K562 (cell line): ENCODE measurements around the gene LRCH1. TPM values are rescaled to one million over a fixed set of nuclear protein-coding genes. Genes with fewer than 3 reads are reported as not detected.

Experiments
- ATAC-seq: fragments of 200-7000 bp; cut with Tn5 transposase; 3 replicates; pipeline ENCODE4 v1.9.1; 2020; ENCODE audit warnings: moderate library complexity
- BruUV-seq: library from RNA; stranded (reverse); fragments of 400-500 nt; replicated peaks from 2 replicates; lab custom pipeline; 2021; lab: Mats Ljungman, UMichigan
- CTCF ChIA-PET: fragments of 300-600 bp; formaldehyde crosslinking; extraction: SDS; loops from one replicate; lab custom pipeline; 2021; ENCODE audit warnings: low intra/inter-chr PET ratio; lab: Yijun Ruan, JAX
- POLR2A ChIA-PET: fragments of 300-600, 350-650 bp; sonication (Branson Sonifier 250); formaldehyde crosslinking; extraction: SDS; loops from one replicate; lab custom pipeline; 2021; ENCODE audit warnings: antibody characterized with exemption, inconsistent platforms; lab: Yijun Ruan, JAX
- DNase-seq, 4 experiments: peaks; one replicate each; pipeline versions ENCODE4 v3.0.0 to v3.0.0-alpha.2; 2011 to 2018; ENCODE audit warnings: low spot score in 3 of 4, mixed read lengths in 3 of 4; ENCODE audit errors: extremely low read depth in 1 of 4
- FAIRE-seq: peaks from 2 replicates; lab custom pipeline; 2011; peaks lifted over from hg19 to GRCh38; lab: Jason Lieb, UNC
- H2AFZ ChIP-seq: 2 replicates; pipeline ENCODE4 v1.6.0; 2011; ENCODE audit warnings: low read depth, low read length, control low read depth, inconsistent platforms
- H3K27ac ChIP-seq: fragments of 200-600 bp; 3 replicates; pipeline ENCODE4 v1.8.0; 2011; ENCODE audit warnings: low read depth, mild to moderate bottlenecking, control low read depth, inconsistent platforms, low read length, moderate library complexity, mixed read lengths; ENCODE audit errors: extremely low read depth
- H3K27me3 ChIP-seq, 2 experiments: fragments of 300-600 bp in 1 of 2; 2 replicates in 1 of 2; 3 replicates in 1 of 2; pipeline versions ENCODE4 v1.6.0 to v1.8.0; 2011; ENCODE audit warnings: inconsistent platforms in 2 of 2, low read length in 2 of 2, mild to moderate bottlenecking in 1 of 2, mixed read lengths in 1 of 2, moderate library complexity in 1 of 2; ENCODE audit not compliant: control insufficient read depth in 2 of 2, insufficient read depth in 2 of 2
- H3K36me3 ChIP-seq: fragments of 300-600 bp; 3 replicates; pipeline ENCODE4 v1.8.0; 2011; ENCODE audit warnings: mild to moderate bottlenecking, low read length, inconsistent platforms; ENCODE audit not compliant: control insufficient read depth, insufficient read depth
- H3K4me1 ChIP-seq, 2 experiments: fragments of 200-600 bp in 1 of 2; replicated peaks in 1 of 2; 2 replicates in 1 of 2; 3 replicates in 1 of 2; pipeline versions ENCODE4 v1.5.1 to v1.8.0; 2011; ENCODE audit warnings: inconsistent platforms in 2 of 2, low read length in 2 of 2, mild to moderate bottlenecking in 1 of 2, mixed read lengths in 1 of 2, moderate library complexity in 1 of 2; ENCODE audit not compliant: control insufficient read depth in 2 of 2, insufficient read depth in 2 of 2
- H3K4me2 ChIP-seq: 2 replicates; pipeline ENCODE4 v1.6.1; 2011; ENCODE audit warnings: low read length, control low read depth, inconsistent platforms, mixed read lengths; ENCODE audit not compliant: insufficient read depth
- H3K4me3 ChIP-seq: fragments of 200-600 bp; sonication (generic), shearing (Covaris generic); 2 replicates; pipeline ENCODE4 v1.5.1; 2016; ENCODE audit warnings: control low read depth, inconsistent platforms
- H3K79me2 ChIP-seq: fragments of 200-600 bp; 3 replicates; pipeline ENCODE4 v1.8.0; 2011; ENCODE audit warnings: low read length, inconsistent platforms; ENCODE audit not compliant: control insufficient read depth, insufficient read depth
- H3K9ac ChIP-seq, 2 experiments: 2 replicates each; pipeline versions ENCODE4 v1.6.0 to v1.6.1; 2011; ENCODE audit warnings: low read depth in 2 of 2, low read length in 2 of 2, control low read depth in 1 of 2, inconsistent platforms in 1 of 2, mild to moderate bottlenecking in 1 of 2, mixed read lengths in 1 of 2; ENCODE audit not compliant: insufficient read depth in 1 of 2
- H3K9me1 ChIP-seq: one replicate; pipeline ENCODE4 v1.6.0; 2011; ENCODE audit warnings: inconsistent platforms, mild to moderate bottlenecking, low read length, moderate library complexity; ENCODE audit not compliant: control insufficient read depth, insufficient read depth
- H3K9me3 ChIP-seq: replicated peaks from 2 replicates; pipeline ENCODE4 v1.5.1; 2011; ENCODE audit warnings: low read depth, low read length, inconsistent platforms; ENCODE audit not compliant: control insufficient read depth, insufficient read depth
- H4K20me1 ChIP-seq: replicated peaks from 2 replicates; pipeline ENCODE4 v1.6.1; 2011; ENCODE audit warnings: low read length, inconsistent platforms, mixed read lengths; ENCODE audit not compliant: control insufficient read depth, insufficient read depth
- CCAR2 ChIP-seq: fragments of 200-400 bp; formaldehyde crosslinking; IDR thresholded peaks from 2 replicates; pipeline ENCODE4 v1.6.1; 2017; ENCODE audit warnings: mild to moderate bottlenecking, low read depth, low read length
- EGR1 ChIP-seq: fragments of 450-650 bp; conservative IDR thresholded peaks from 2 replicates; pipeline ENCODE4 v1.6.1; 2017; ENCODE audit warnings: mild to moderate bottlenecking
- KLF6 ChIP-seq: fragments of 250-450 bp; sonication (Bioruptor Pico); IDR thresholded peaks from 2 replicates; pipeline ENCODE4 v1.4.0; 2020; ENCODE audit warnings: mild to moderate bottlenecking, moderate library complexity, borderline replicate concordance
- NCOA1 ChIP-seq: fragments of 450-650 bp; IDR thresholded peaks from 2 replicates; pipeline ENCODE4 v1.6.1; 2016; ENCODE audit warnings: low read depth
- NFXL1 ChIP-seq: fragments of 450-650 bp; formaldehyde crosslinking; IDR thresholded peaks from 2 replicates; pipeline ENCODE4 v1.4.0; 2021; ENCODE audit warnings: mild to moderate bottlenecking
- NR2C1 ChIP-seq, 2 experiments: fragments of 450-650 bp; IDR thresholded peaks; 2 replicates each; pipeline ENCODE4 v1.6.1; 2017; ENCODE audit warnings: mild to moderate bottlenecking in 2 of 2, antibody characterized with exemption in 1 of 2, inconsistent platforms in 1 of 2, missing compliant biosample characterization in 1 of 2, missing genetic modification characterization in 1 of 2
- TAF7 ChIP-seq: fragments of 450-650 bp; IDR thresholded peaks from 2 replicates; pipeline ENCODE4 v1.6.1; 2016; ENCODE audit warnings: missing genetic modification characterization, missing compliant biosample characterization
- TBL1XR1 ChIP-seq, 2 experiments: IDR thresholded peaks; 2 replicates each; pipeline ENCODE4 v1.6.1; 2012; ENCODE audit warnings: improper control_type of control experiment in 2 of 2, low read length in 2 of 2, mild to moderate bottlenecking in 1 of 2
- XRCC4 ChIP-seq: IDR thresholded peaks from one replicate; pipeline ENCODE4 v1.6.1; 2011; ENCODE audit not compliant: insufficient read depth, insufficient read length; ENCODE audit errors: extremely low read depth
- ZNF12 ChIP-seq: sonication (generic); formaldehyde crosslinking; IDR thresholded peaks from 2 replicates; pipeline ENCODE4 v1.4.0; 2020; ENCODE audit warnings: mild to moderate bottlenecking, missing genetic modification reagents
- ZNF184 ChIP-seq: sonication (generic); formaldehyde crosslinking; IDR thresholded peaks from 2 replicates; pipeline ENCODE4 v1.5.0; 2020; ENCODE audit warnings: missing genetic modification reagents
- ZNF77 ChIP-seq: fragments of 250-450 bp; sonication (Bioruptor Pico); IDR thresholded peaks from 2 replicates; pipeline ENCODE4 v1.5.0; 2020
- ZNF79 ChIP-seq: fragments of 250-450 bp; sonication (Bioruptor Pico); IDR thresholded peaks from 2 replicates; pipeline ENCODE4 v1.4.0; 2020; ENCODE audit warnings: low read depth, mild to moderate bottlenecking, moderate library complexity
- WGBS: fragments of 100-300 bp; shearing (Covaris generic); methylation state at CpG from one replicate; pipeline ENCODE4 v1.1.6; 2016; ENCODE audit warnings: low coverage, mixed read lengths; ENCODE audit not compliant: insufficient coverage; ENCODE audit errors: missing lambda C conversion rate; 5-methylcytosine and 5-hydroxymethylcytosine counted together
- in situ Hi-C: fragments of 300-500 bp; cut with MboI; formaldehyde crosslinking; loops from 4 replicates; pipeline ENCODE4 v1.15.0; 2018; ENCODE audit warnings: inconsistent platforms, mixed read lengths
- intact Hi-C: fragments of 100-400 bp; cut with micrococcal nuclease; formaldehyde crosslinking; loops from 2 replicates; pipeline ENCODE4 v1.14.2; 2022
- polyA plus RNA-seq, 8 experiments: library from polyadenylated mRNA; depleted of rRNA in 4 of 8; stranded (reverse) in 5 of 8; unstranded in 3 of 8; fragments of >200 nt; fragmentation: Nextera tagmentation in 2 of 8; fragmentation: Illumina TruSeq in 1 of 8; extraction: Ambion mirVana in 2 of 8; extraction: Trizol in 1 of 8; gene quantifications; 2 replicates each; pipeline versions ENCODE4 v1.2.1 to v1.2.3, GENCODE V29; 2011 to 2014; ENCODE audit warnings: inconsistent platforms in 1 of 8, missing spikeins in 1 of 8
- total RNA-seq, 7 experiments: library from RNA; depleted of rRNA in 6 of 7; stranded (reverse); fragments of >200 nt in 6 of 7; fragmentation: Illumina TruSeq in 2 of 7; extraction: Trizol in 2 of 7; gene quantifications; 2 replicates each; pipeline versions ENCODE4 v1.2.1 to v1.2.3, GENCODE V29; 2011 to 2021; ENCODE audit warnings: low replicate concordance in 1 of 7
- TF ChIP-seq, protein P1 (sequence below): fragments of 250-450 bp; sonication (Bioruptor Pico); IDR thresholded peaks from 2 replicates; pipeline ENCODE4 v1.8.0; 2022; ENCODE audit warnings: inconsistent platforms, mild to moderate bottlenecking, moderate library complexity, borderline replicate concordance
- TF ChIP-seq, protein P2 (sequence below): fragments of 150-350 bp; conservative IDR thresholded peaks from 2 replicates; pipeline ENCODE4 v1.6.1; 2014; ENCODE audit warnings: low read length
- TF ChIP-seq, protein P3 (sequence below): sonication (generic); formaldehyde crosslinking; IDR thresholded peaks from 2 replicates; pipeline ENCODE4 v1.8.0; 2022; ENCODE audit warnings: mild to moderate bottlenecking, missing genetic modification reagents

The LRCH1 gene
- total and polyA plus RNA-seq, 9 of the 15 experiments (the other 6 are each of a cell fraction or from before 2014, with no cell fraction given): 1.1 to 6.8 (median 3.7) TPM

DNA sequence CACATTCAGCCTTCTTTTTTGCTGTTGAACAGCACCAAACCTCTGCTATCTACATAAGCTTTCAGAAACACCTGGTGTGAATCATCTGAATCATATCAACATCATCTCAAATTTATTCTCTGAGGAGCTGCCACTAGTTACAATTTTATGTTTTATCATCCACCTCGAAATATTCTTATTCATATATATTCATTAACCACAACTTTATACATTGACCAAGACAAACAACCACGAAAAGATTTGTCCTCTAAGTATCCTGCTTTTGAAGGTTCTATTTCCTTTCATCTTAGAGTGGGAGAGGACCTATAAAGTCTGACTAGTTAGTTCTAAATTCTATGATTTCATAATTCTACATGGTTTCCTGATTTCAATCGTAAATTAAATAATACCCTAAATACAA is 225.1 kb downstream of the LRCH1 start:
- no peak for FAIRE-seq
- BruUV-seq: no TSS peak
- ChIA-PET POLR2A (interaction anchor here (2.0 kb wide), 1 partner anchor 17 kb away, joined by 4 read pairs; no protein-coding TSS in a partner anchor), CTCF (no interaction called here)
- peaks cover 89% of the 10 kb centered on the region for H3K36me3 ChIP-seq
- no peak for ATAC-seq
- no peak overlapping the region for H3K27ac ChIP-seq
- H3K9me1 ChIP-seq: no peaks in the 10 kb centered on the region
- DNase-seq: no peak
- H3K4me1 ChIP-seq: no peaks in the 10 kb centered on the region
- no peaks in the 10 kb centered on the region for H3K79me2 ChIP-seq
- intact Hi-C loops (no loop called here), in situ Hi-C loops (no loop called here)
- 92% methylated on average over 3 of the region's 3 CpGs for WGBS
- H3K27me3 ChIP-seq: no peaks in the 10 kb centered on the region
- no peaks in the 10 kb centered on the region for H3K9me3 ChIP-seq
- H3K4me2 ChIP-seq: no peak overlapping the region
- H3K9ac ChIP-seq: no peak overlapping the region
- no peaks in the 10 kb centered on the region for H4K20me1 ChIP-seq
- H2AFZ ChIP-seq: no peak overlapping the region
- H3K4me3 ChIP-seq: no peak overlapping the region
- TF ChIP-seq KLF6 (CRISPR knock-in tag) (no peak), XRCC4 (no peak), TBL1XR1 (IDR thresholded peaks at IDR 0.05; ENCODE audit: low read length in 2 of 2) (no peak), NCOA1 (no peak), CCAR2 (no peak), TAF7 (tag) (no peak), ZNF184 (CRISPR knock-in tag) (no peak), ZNF77 (CRISPR knock-in tag) (no peak), NR2C1 (IDR thresholded peaks at IDR 0.05) (no peak), NR2C1 (tag; IDR thresholded peaks at IDR 0.05) (no peak), ZNF79 (no peak), EGR1 (no peak), NFXL1 (no peak), ZNF12 (CRISPR knock-in tag) (no peak)
- TF ChIP-seq, protein P1, sequence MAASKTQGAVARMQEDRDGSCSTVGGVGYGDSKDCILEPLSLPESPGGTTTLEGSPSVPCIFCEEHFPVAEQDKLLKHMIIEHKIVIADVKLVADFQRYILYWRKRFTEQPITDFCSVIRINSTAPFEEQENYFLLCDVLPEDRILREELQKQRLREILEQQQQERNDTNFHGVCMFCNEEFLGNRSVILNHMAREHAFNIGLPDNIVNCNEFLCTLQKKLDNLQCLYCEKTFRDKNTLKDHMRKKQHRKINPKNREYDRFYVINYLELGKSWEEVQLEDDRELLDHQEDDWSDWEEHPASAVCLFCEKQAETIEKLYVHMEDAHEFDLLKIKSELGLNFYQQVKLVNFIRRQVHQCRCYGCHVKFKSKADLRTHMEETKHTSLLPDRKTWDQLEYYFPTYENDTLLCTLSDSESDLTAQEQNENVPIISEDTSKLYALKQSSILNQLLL: no peak
- TF ChIP-seq, protein P2, sequence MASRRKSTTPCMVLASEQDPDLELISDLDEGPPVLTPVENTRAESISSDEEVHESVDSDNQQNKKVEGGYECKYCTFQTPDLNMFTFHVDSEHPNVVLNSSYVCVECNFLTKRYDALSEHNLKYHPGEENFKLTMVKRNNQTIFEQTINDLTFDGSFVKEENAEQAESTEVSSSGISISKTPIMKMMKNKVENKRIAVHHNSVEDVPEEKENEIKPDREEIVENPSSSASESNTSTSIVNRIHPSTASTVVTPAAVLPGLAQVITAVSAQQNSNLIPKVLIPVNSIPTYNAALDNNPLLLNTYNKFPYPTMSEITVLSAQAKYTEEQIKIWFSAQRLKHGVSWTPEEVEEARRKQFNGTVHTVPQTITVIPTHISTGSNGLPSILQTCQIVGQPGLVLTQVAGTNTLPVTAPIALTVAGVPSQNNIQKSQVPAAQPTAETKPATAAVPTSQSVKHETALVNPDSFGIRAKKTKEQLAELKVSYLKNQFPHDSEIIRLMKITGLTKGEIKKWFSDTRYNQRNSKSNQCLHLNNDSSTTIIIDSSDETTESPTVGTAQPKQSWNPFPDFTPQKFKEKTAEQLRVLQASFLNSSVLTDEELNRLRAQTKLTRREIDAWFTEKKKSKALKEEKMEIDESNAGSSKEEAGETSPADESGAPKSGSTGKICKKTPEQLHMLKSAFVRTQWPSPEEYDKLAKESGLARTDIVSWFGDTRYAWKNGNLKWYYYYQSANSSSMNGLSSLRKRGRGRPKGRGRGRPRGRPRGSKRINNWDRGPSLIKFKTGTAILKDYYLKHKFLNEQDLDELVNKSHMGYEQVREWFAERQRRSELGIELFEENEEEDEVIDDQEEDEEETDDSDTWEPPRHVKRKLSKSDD: no peak
- TF ChIP-seq, protein P3, sequence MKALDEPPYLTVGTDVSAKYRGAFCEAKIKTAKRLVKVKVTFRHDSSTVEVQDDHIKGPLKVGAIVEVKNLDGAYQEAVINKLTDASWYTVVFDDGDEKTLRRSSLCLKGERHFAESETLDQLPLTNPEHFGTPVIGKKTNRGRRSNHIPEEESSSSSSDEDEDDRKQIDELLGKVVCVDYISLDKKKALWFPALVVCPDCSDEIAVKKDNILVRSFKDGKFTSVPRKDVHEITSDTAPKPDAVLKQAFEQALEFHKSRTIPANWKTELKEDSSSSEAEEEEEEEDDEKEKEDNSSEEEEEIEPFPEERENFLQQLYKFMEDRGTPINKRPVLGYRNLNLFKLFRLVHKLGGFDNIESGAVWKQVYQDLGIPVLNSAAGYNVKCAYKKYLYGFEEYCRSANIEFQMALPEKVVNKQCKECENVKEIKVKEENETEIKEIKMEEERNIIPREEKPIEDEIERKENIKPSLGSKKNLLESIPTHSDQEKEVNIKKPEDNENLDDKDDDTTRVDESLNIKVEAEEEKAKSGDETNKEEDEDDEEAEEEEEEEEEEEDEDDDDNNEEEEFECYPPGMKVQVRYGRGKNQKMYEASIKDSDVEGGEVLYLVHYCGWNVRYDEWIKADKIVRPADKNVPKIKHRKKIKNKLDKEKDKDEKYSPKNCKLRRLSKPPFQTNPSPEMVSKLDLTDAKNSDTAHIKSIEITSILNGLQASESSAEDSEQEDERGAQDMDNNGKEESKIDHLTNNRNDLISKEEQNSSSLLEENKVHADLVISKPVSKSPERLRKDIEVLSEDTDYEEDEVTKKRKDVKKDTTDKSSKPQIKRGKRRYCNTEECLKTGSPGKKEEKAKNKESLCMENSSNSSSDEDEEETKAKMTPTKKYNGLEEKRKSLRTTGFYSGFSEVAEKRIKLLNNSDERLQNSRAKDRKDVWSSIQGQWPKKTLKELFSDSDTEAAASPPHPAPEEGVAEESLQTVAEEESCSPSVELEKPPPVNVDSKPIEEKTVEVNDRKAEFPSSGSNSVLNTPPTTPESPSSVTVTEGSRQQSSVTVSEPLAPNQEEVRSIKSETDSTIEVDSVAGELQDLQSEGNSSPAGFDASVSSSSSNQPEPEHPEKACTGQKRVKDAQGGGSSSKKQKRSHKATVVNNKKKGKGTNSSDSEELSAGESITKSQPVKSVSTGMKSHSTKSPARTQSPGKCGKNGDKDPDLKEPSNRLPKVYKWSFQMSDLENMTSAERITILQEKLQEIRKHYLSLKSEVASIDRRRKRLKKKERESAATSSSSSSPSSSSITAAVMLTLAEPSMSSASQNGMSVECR (CRISPR knock-in tag): no peak
